GM18951 (cell line): ENCODE data around the gene GLUD1.

ENCODE experiments used
- POLR2A ChIP-seq: IDR thresholded peaks from 4 replicates; pipeline ENCODE4 v1.6.1; 2011; ENCODE audit warnings: mild to moderate bottlenecking; ENCODE audit not compliant: insufficient read length, insufficient read depth; ENCODE audit errors: extremely low read depth
- in situ Hi-C: fragments of 300-500 bp; cut with MboI; formaldehyde crosslinking; loops from one replicate; pipeline ENCODE4 v1.12.0; 2022; ENCODE audit warnings: low sequenced_read_pairs, mixed read lengths, inconsistent platforms; ENCODE audit not compliant: unreplicated experiment

Gene GLUD1

DNA sequence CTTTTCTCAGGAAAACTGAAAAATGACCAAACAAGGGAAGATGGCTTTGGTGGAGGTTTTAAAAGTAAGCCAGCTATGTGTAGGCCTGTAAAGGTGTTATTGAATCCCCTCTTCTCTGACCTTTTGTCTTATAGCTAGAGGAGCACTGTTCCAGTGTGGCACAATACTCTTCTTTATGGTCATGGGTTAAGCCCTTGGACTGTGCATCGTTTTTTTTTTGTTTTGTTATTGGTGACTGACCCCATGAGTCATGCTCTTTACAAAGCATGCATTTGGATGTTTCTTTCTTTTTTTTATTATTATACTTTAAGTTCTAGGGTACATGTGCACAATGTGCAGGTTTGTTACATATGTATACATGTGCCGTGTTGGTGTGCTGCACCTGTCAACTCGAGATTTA lies 94.2 kb downstream of the GLUD1 start:
- no peak for TF ChIP-seq POLR2A
- in situ Hi-C loops, result no loop called here
